Pancreas (tissue), 10 donors: ENCODE results near the gene NPPB. TPM values are rescaled to one million over a fixed set of nuclear protein-coding genes. Genes with fewer than 3 reads are reported as not detected.

Experiments
- ATAC-seq, 4 donors: fragments of 200-7000 bp; cut with Tn5 transposase; one replicate each; pipeline versions ENCODE4 v1.8.0 to v1.9.1; 2020; ENCODE audit warnings: mild to moderate bottlenecking in 4 of 4, moderate library complexity in 4 of 4
- DNase-seq, 6 donors: peaks; one replicate each; pipeline ENCODE4 v3.0.0-alpha.2; 2020
- FAIRE-seq: peaks from 2 replicates; lab custom pipeline; 2012; peaks lifted over from hg19 to GRCh38; lab: Jason Lieb, UNC
- H3K27ac ChIP-seq, 4 donors: fragments of 200-600 bp; sonication (generic); 1 replicate in 3 of 4; 2 replicates in 1 of 4; pipeline versions ENCODE4 v1.5.0 to v1.8.0; 2020
- H3K27me3 ChIP-seq, 4 donors: fragments of 200-600 bp; one replicate each; pipeline ENCODE4 v1.8.0; 2021
- H3K36me3 ChIP-seq, 3 donors: fragments of 200-600 bp; sonication (generic) in 1 of 3; one replicate each; pipeline versions ENCODE4 v1.5.0 to v1.8.0; 2020 to 2021
- H3K4me1 ChIP-seq, 3 donors: fragments of 200-600 bp; one replicate each; pipeline ENCODE4 v1.8.0; 2021
- H3K4me3 ChIP-seq, 4 donors: fragments of 200-600 bp; sonication (generic) in 2 of 4; one replicate each; pipeline versions ENCODE4 v1.5.0 to v1.8.0; 2020 to 2021
- H3K9me3 ChIP-seq, 4 donors: fragments of 200-600 bp; one replicate each; pipeline ENCODE4 v1.8.0; 2021
- CTCF ChIP-seq, 4 donors: fragments of 200-600 bp; sonication (generic) in 3 of 4; IDR thresholded peaks; one replicate each; pipeline versions ENCODE4 v1.5.0 to v1.8.0; 2021; ENCODE audit warnings: antibody characterized with exemption in 4 of 4
- WGBS, 2 donors: extraction: QIAGEN DNeasy Blood & Tissue Kit; methylation state at CpG; one replicate each; pipeline ENCODE4 v1.1.7; 2013; 5-methylcytosine and 5-hydroxymethylcytosine counted together
- intact Hi-C, 3 donors: fragments of 100-400 bp; cut with DNase I; formaldehyde crosslinking; loops; one replicate each; pipeline versions ENCODE4 v1.11.1 to v1.14.2; 2022
- polyA plus RNA-seq, 2 donors: library from polyadenylated mRNA; stranded (reverse); fragments of 200-250 nt; gene quantifications; one replicate each; pipeline ENCODE4 v1.2.3, GENCODE V29; 2013
- total RNA-seq, 6 donors: library from RNA; stranded (reverse); fragmentation: NEBNext Ultra II Directional in 4 of 6; extraction: Animal tissue kit (Norgen Biotek cat#: 25700) in 4 of 6; gene quantifications; one replicate each; pipeline versions ENCODE4 v1.2.1 to v1.2.4, GENCODE V29; 2021 to 2023
- donor health status: healthy with polysubstance abuse.
- donor health status: DM: no; HTN: no; CAD: no; lungs with moderate emphysema.
- donor health status: DM: no; HTN: no; CAD: no.
- donor health status: control.
- donor health status: control.
- donor health status: Bipolar disorder and iron deficiency.
- donor health status: DM: yes; HTN: yes; CAD: no.
- donor health status: DM: no; HTN: no; CAD: no.
- donor health status: DM: no; HTN: no; CAD: no.
- donor health status: DM: yes; HTN: yes; CAD: no.

The NPPB gene
- total and polyA plus RNA-seq, 8 donors: 0.28 to 1.6 (median 0.95) TPM; not detected in 3

GRCh38 chr1:11823366-11824137, 35.2 kb downstream of the NPPB start:
- Histone ChIP-seq H3K27ac (no peak overlapping the region), H3K36me3 (peaks cover 0 to 16% (median 0%) of the 10 kb centered on the region in 3 donors), H3K27me3 (no peaks in the 10 kb centered on the region), H3K4me1 (no peaks in the 10 kb centered on the region), H3K4me3 (no peak overlapping the region), H3K9me3 (no peaks in the 10 kb centered on the region)
- ATAC-seq (no peak), FAIRE-seq (no peak), DNase-seq (no peak)
- 88 to 89% methylated on average over 17 of the region's 17 CpGs for WGBS, 2 donors
- TF ChIP-seq CTCF (IDR thresholded peaks at IDR 0.05): no peak
- intact Hi-C loops: no loop called here

- ATAC-seq (no peak), FAIRE-seq (no peak), DNase-seq (no peak)
- WGBS, 2 donors: 89 to 92% methylated on average over 3 of the region's 3 CpGs
- peaks cover 0 to 17% (median 0%) of the 10 kb centered on the region in 3 donors for H3K36me3 ChIP-seq
- TF ChIP-seq CTCF (IDR thresholded peaks at IDR 0.05): no peak
- H3K27ac ChIP-seq: no peak overlapping the region
- no peaks in the 10 kb centered on the region for H3K27me3 ChIP-seq
- intact Hi-C loops: no loop called here
- H3K4me1 ChIP-seq: no peaks in the 10 kb centered on the region
- H3K4me3 ChIP-seq: no peak overlapping the region
- no peaks in the 10 kb centered on the region for H3K9me3 ChIP-seq
Measured at GRCh38 chr1:11822091-11822490, 36.7 kb downstream of the NPPB start.

DNA sequence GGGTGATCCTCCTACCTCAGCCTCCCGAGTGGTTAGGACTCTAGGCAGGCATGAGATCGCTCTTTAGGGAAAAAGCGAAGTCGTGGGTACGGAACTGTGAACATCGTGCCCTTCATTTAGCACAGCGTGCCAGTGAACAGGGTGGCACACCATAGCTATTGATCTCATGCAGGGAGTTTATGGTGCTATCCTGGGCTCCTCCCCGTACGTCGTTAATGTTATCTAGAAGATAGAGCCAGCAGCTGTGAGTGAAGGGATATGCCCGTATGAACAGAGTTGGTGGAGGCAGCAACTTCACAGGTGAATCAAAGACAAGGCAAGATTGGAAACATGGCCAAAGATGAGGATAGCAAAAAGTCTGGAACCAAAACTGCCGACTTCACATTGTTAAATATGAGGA, 41.6 kb downstream of the NPPB start:
- FAIRE-seq (no peak), DNase-seq (no peak), ATAC-seq (no peak)
- Histone ChIP-seq H3K4me1 (no peaks in the 10 kb centered on the region), H3K36me3 (peaks cover 0 to 19% (median 6%) of the 10 kb centered on the region in 3 donors), H3K27me3 (no peaks in the 10 kb centered on the region), H3K9me3 (no peaks in the 10 kb centered on the region), H3K27ac (no peak overlapping the region), H3K4me3 (no peak overlapping the region)
- no peak for TF ChIP-seq CTCF (IDR thresholded peaks at IDR 0.05)
- WGBS, 2 donors: 88 to 91% methylated on average over 12 of the region's 12 CpGs
- intact Hi-C loops: no loop called here

- FAIRE-seq (no peak), DNase-seq (no peak), ATAC-seq (no peak)
- no peak for TF ChIP-seq CTCF (IDR thresholded peaks at IDR 0.05)
- no peak overlapping the region for H3K27ac ChIP-seq
- H3K4me1 ChIP-seq: no peaks in the 10 kb centered on the region
- peaks cover 0 to 19% (median 6%) of the 10 kb centered on the region in 3 donors for H3K36me3 ChIP-seq
- H3K27me3 ChIP-seq: no peaks in the 10 kb centered on the region
- 83 to 91% methylated on average over 5 of the region's 5 CpGs for WGBS, 2 donors
- no peaks in the 10 kb centered on the region for H3K9me3 ChIP-seq
- no peak overlapping the region for H3K4me3 ChIP-seq
- intact Hi-C loops: no loop called here
Measured at GRCh38 chr1:11813021-11813420, 45.7 kb downstream of the NPPB start.

Other genes starting within 250 kb of the NPPB start
- gene FBXO2, start 204.5 kb downstream of the NPPB start, total RNA-seq: 10 to 100 TPM; 27.5 to 75.6 (median 43.7) TPM
- gene FBXO2, start 204.5 kb downstream of the NPPB start, polyA plus RNA-seq: 10 to 100 TPM; 25.3 to 58.6 TPM
- 10 to 100 TPM; 12.1 to 19.0 (median 14.8) TPM for gene FBXO44, start 204.1 kb downstream of the NPPB start, total RNA-seq
- gene FBXO44, start 204.1 kb downstream of the NPPB start, polyA plus RNA-seq: 10 to 100 TPM; 36.9 to 54.6 TPM
- 1 to 10 TPM; 4.8 to 8.0 (median 6.9) TPM for gene FBXO6, start 194.7 kb downstream of the NPPB start, total RNA-seq
- gene FBXO6, start 194.7 kb downstream of the NPPB start, polyA plus RNA-seq: 1 to 10 TPM; 7.7 TPM
- 10 to 100 TPM; 15.6 to 23.7 (median 20.2) TPM for gene MAD2L2, start 177.8 kb downstream of the NPPB start, total RNA-seq
- gene MAD2L2, start 177.8 kb downstream of the NPPB start, polyA plus RNA-seq: 10 to 100 TPM; 24.5 to 27.0 TPM
- under 1 TPM in 5 of 6 donors, not detected in 1; 0.03 to 0.09 (median 0.03) TPM for gene DRAXIN, start 167.2 kb downstream of the NPPB start, total RNA-seq
- under 1 TPM; under 0.01 TPM for gene DRAXIN, start 167.2 kb downstream of the NPPB start, polyA plus RNA-seq
- gene AGTRAP, start 122.8 kb downstream of the NPPB start, total RNA-seq: 10 to 100 TPM; 16.8 to 28.1 (median 22.0) TPM
- gene AGTRAP, start 122.8 kb downstream of the NPPB start, polyA plus RNA-seq: 10 to 100 TPM; 28.5 to 38.5 TPM
- under 1 TPM in 1 of 6 donors, not detected in 5; 0.37 TPM for gene C1orf167, start 96.8 kb downstream of the NPPB start, total RNA-seq
- 1 to 10 TPM in 1 of 2 donors, under 1 TPM in 1; 0.85 to 1.4 TPM for gene C1orf167, start 96.8 kb downstream of the NPPB start, polyA plus RNA-seq
- gene MTHFR, start 53.0 kb downstream of the NPPB start, total RNA-seq: 10 to 100 TPM; 12.7 to 18.2 (median 15.6) TPM
- gene MTHFR, start 53.0 kb downstream of the NPPB start, polyA plus RNA-seq: 10 to 100 TPM in 1 of 2 donors, 1 to 10 TPM in 1; 9.6 to 19.1 TPM
- 10 to 100 TPM in 1 of 6 donors, 1 to 10 TPM in 5; 4.3 to 12.3 (median 6.0) TPM for gene CLCN6, start 52.8 kb downstream of the NPPB start, total RNA-seq
- gene CLCN6, start 52.8 kb downstream of the NPPB start, polyA plus RNA-seq: 10 to 100 TPM; 13.6 to 16.8 TPM
- gene NPPA, start 11.2 kb downstream of the NPPB start, total RNA-seq: under 1 TPM in 1 of 6 donors, not detected in 5; 0.24 TPM
- 1 to 10 TPM in 1 of 2 donors, under 1 TPM in 1; 0.28 to 1.3 TPM for gene NPPA, start 11.2 kb downstream of the NPPB start, polyA plus RNA-seq
- 10 to 100 TPM; 23.9 to 33.8 (median 28.0) TPM for gene KIAA2013, start 67.5 kb upstream of the NPPB start, total RNA-seq
- 10 to 100 TPM; 21.0 to 25.3 TPM for gene KIAA2013, start 67.5 kb upstream of the NPPB start, polyA plus RNA-seq
- gene PLOD1, start 75.8 kb upstream of the NPPB start, total RNA-seq: 10 to 100 TPM; 25.3 to 55.2 (median 37.7) TPM
- gene PLOD1, start 75.8 kb upstream of the NPPB start, polyA plus RNA-seq: 10 to 100 TPM; 20.0 to 30.5 TPM
- 10 to 100 TPM; 20.4 to 34.4 (median 26.0) TPM for gene MFN2, start 121.5 kb upstream of the NPPB start, total RNA-seq
- gene MFN2, start 121.5 kb upstream of the NPPB start, polyA plus RNA-seq: 10 to 100 TPM; 13.7 to 21.7 TPM
- 10 to 100 TPM in 5 of 6 donors, 1 to 10 TPM in 1; 9.3 to 17.8 (median 12.3) TPM for gene MIIP, start 160.6 kb upstream of the NPPB start, total RNA-seq
- gene MIIP, start 160.6 kb upstream of the NPPB start, polyA plus RNA-seq: 10 to 100 TPM; 48.4 to 59.1 TPM
- under 1 TPM in 5 of 6 donors, not detected in 1; 0.08 to 0.72 (median 0.25) TPM for gene TNFRSF8, start 204.4 kb upstream of the NPPB start, total RNA-seq
- gene TNFRSF8, start 204.4 kb upstream of the NPPB start, polyA plus RNA-seq: under 1 TPM; 0.14 to 0.72 TPM